Stimulated activated CD4-positive, alpha-beta T cell treated with anti-CD3 and anti-CD28 coated beads, Interleukin-12 subunit alpha, Interleukin-12 subunit beta, amount 100 ng/mL, for 4 hours (primary cell): ENCODE results near the gene SGCD.

Source experiments
- DNase-seq: peaks from one replicate; pipeline ENCODE4 v3.0.0-alpha.2; 2020

Gene SGCD

GRCh38 chr5:156803404-156803803 lies 476.4 kb downstream of the SGCD start:
- DNase-seq = no peak

GRCh38 chr5:156812959-156813358 lies 486.0 kb downstream of the SGCD start:
- DNase-seq = no peak

GRCh38 chr5:156815988-156816599 lies 489.1 kb downstream of the SGCD start:
- no peak for DNase-seq
